MM.1S (cell line): ENCODE measurements around the gene BMPER.

Source experiments
- CTCF ChIP-seq: fragments of 300-600 bp; sonication (generic); IDR thresholded peaks from 2 replicates; pipeline ENCODE4 v1.5.1; 2016; ENCODE audit warnings: antibody characterized with exemption, low read length, mixed read lengths
- EZH2 ChIP-seq: fragments of 300-600 bp; sonication (generic); optimal IDR thresholded peaks from 2 replicates; pipeline ENCODE3; 2017; ENCODE audit warnings: low read depth, mild to moderate bottlenecking, antibody characterized with exemption, low read length, mixed read lengths
- EZH2phosphoT487 ChIP-seq: fragments of 300-600 bp; sonication (generic); IDR thresholded peaks from 2 replicates; pipeline ENCODE4 v1.6.1; 2018; ENCODE audit warnings: antibody characterized with exemption, low read length

DNA sequence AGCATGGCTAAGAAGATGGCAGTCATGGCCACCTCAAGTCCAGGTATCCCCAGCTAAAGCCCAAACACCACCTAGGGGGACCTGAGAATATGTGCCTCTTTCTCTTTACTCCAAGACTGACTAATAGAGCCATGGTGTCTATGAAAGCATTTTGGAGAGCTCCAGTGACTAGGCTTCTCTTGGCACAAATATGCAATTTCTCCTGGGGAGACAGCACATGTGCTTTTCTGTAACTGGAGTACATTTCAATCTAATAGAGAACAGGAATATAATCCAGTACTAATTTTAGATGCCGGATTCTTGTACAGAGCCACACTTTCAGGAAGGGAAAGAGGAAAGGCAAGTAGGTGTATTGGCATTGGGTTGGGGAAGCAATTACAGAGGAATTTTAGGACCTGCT, 260.1 kb downstream of the BMPER start:
- TF ChIP-seq CTCF: no peak
- TF ChIP-seq EZH2phosphoT487: no peak
- no peak for TF ChIP-seq EZH2
